Neural progenitor cell (in vitro differentiated cells): ENCODE results near the gene FANCC.

ENCODE experiments used
- CTCF ChIP-seq: fragments of 200-600 bp; sonication (generic); IDR thresholded peaks from 2 replicates; pipeline ENCODE4 v1.5.1; 2017; ENCODE audit warnings: antibody characterized with exemption, mild to moderate bottlenecking
- EZH2 ChIP-seq: fragments of 200-600 bp; sonication (generic); IDR thresholded peaks from 2 replicates; pipeline ENCODE4 v1.6.1; 2017; ENCODE audit warnings: antibody characterized with exemption, mild to moderate bottlenecking, moderate library complexity
- EZH2phosphoT487 ChIP-seq: fragments of 200-600 bp; sonication (generic); IDR thresholded peaks from 2 replicates; pipeline ENCODE4 v1.6.1; 2017; ENCODE audit warnings: antibody characterized with exemption

DNA sequence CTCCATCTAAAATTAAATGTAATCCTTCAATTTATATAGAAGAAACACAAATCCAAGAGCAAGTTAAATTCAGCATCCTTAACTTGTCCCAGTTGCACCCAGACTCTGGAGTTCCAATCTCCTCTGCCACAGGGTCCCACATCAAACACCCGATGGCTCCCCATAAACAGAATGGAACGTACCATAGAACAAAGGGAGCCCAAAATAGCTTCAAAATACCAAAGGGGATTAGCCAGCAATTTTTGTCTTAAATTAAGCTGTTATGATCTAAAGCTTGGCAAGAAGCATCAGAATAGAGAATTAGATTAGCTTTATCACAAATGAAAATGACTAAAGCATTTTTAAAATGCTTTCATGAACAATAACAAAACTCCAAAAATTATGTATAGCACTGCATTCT is 112.8 kb downstream of the FANCC start:
- no peak for TF ChIP-seq CTCF
- no peak for TF ChIP-seq EZH2
- TF ChIP-seq EZH2phosphoT487: no peak
